SU-DHL-6 (cell line): ENCODE measurements around the gene SDCCAG8.
A peak's percentile ranks its signal among the peaks of the same experiment; 100 is the strongest.

Experiments
- H2AFZ ChIP-seq: fragments of 200-600 bp; sonication (generic); 2 replicates; pipeline ENCODE4 v1.6.1; 2014; ENCODE audit warnings: low read depth, mild to moderate bottlenecking, moderate library complexity, mixed read lengths, antibody characterized with exemption, low read length; ENCODE audit not compliant: severe bottlenecking
- H3F3A ChIP-seq: fragments of 200-600 bp; shearing (Covaris generic); 2 replicates; pipeline ENCODE4 v1.6.0; 2016; ENCODE audit warnings: antibody characterized with exemption, mild to moderate bottlenecking; ENCODE audit not compliant: insufficient read depth
- H3K27ac ChIP-seq: fragments of 200-600 bp; sonication (generic); 2 replicates; pipeline ENCODE4 v1.5.1; 2016; ENCODE audit warnings: low read depth, mild to moderate bottlenecking, low read length, moderate library complexity, mixed read lengths
- H3K27me3 ChIP-seq: fragments of 200-600 bp; sonication (generic), shearing (Covaris generic); 2 replicates; pipeline ENCODE4 v1.6.0; 2014; ENCODE audit warnings: mild to moderate bottlenecking, low read length
- H3K36me3 ChIP-seq: fragments of 200-600 bp; sonication (generic); 2 replicates; pipeline ENCODE4 v1.6.1; 2014; ENCODE audit warnings: mild to moderate bottlenecking, low read length, mixed read lengths
- H3K4me2 ChIP-seq: fragments of 300-600, 200-600 bp; shearing (Covaris generic), sonication (generic); 2 replicates; pipeline ENCODE4 v1.6.0; 2014; ENCODE audit warnings: low read length, low read depth, mild to moderate bottlenecking; ENCODE audit not compliant: poor library complexity, severe bottlenecking
- H3K4me3 ChIP-seq: fragments of 200-600 bp; sonication (generic); 2 replicates; pipeline ENCODE4 v1.5.1; 2014; ENCODE audit warnings: antibody characterized with exemption, low read length, mild to moderate bottlenecking, mixed read lengths; ENCODE audit not compliant: insufficient read depth, poor library complexity, severe bottlenecking
- H3K79me2 ChIP-seq: fragments of 200-600 bp; sonication (generic); 2 replicates; pipeline ENCODE4 v1.6.1; 2014; ENCODE audit warnings: mild to moderate bottlenecking, low read length, moderate library complexity; ENCODE audit not compliant: insufficient read depth
- H3K9ac ChIP-seq: fragments of 200-600 bp; sonication (generic); 2 replicates; pipeline ENCODE4 v1.7.0; 2014; ENCODE audit warnings: mild to moderate bottlenecking, low read length
- H3K9me2 ChIP-seq: fragments of 200-600 bp; sonication (generic); replicated peaks from 2 replicates; pipeline ENCODE4 v1.6.1; 2014; ENCODE audit warnings: low read length; ENCODE audit not compliant: insufficient read depth
- H3K9me3 ChIP-seq: fragments of 200-600 bp; sonication (generic); 2 replicates; pipeline ENCODE4 v1.6.1; 2014; ENCODE audit warnings: low read length, mixed read lengths; ENCODE audit not compliant: insufficient read depth
- H4K20me1 ChIP-seq: fragments of 200-600 bp; sonication (generic); 2 replicates; pipeline ENCODE4 v1.6.1; 2014; ENCODE audit warnings: low read depth, mild to moderate bottlenecking, antibody characterized with exemption, low read length, moderate library complexity, mixed read lengths
- CTCF ChIP-seq: fragments of 200-600 bp; sonication (generic); IDR thresholded peaks from one replicate; pipeline ENCODE4 v1.5.1; 2017; ENCODE audit warnings: antibody characterized with exemption, mild to moderate bottlenecking, low read length, moderate library complexity; ENCODE audit not compliant: insufficient read depth, poor library complexity, severe bottlenecking
- EZH2phosphoT487 ChIP-seq: fragments of 200-600 bp; sonication (generic), shearing (Covaris generic); conservative IDR thresholded peaks from 2 replicates; pipeline ENCODE4 v1.6.1; 2018; ENCODE audit warnings: mild to moderate bottlenecking, antibody characterized with exemption, low read length, moderate library complexity, mixed read lengths

The SDCCAG8 gene

GRCh38 chr1:243256590-243256989 lies 749 bp downstream of the SDCCAG8 start:
- H3K27me3 ChIP-seq: no peaks in the 10 kb centered on the region
- peaks cover 5% of the 10 kb centered on the region; the same call in 1 of the 2 replicates for H3F3A ChIP-seq
- peak overlapping the region; percentile 96 for H3K4me2 ChIP-seq
- peaks cover 64% of the 10 kb centered on the region for H3K79me2 ChIP-seq
- peaks cover 13% of the 10 kb centered on the region for H4K20me1 ChIP-seq
- H3K9me3 ChIP-seq: no peaks in the 10 kb centered on the region
- peak overlapping the region; percentile 70 for H3K9ac ChIP-seq
- no peak for TF ChIP-seq CTCF
- no peak for TF ChIP-seq EZH2phosphoT487
- no peaks in the 10 kb centered on the region for H3K36me3 ChIP-seq
- H3K9me2 ChIP-seq: no peaks in the 10 kb centered on the region
- H2AFZ ChIP-seq: no peak overlapping the region
- peak overlapping the region; percentile 87 for H3K4me3 ChIP-seq
- H3K27ac ChIP-seq: peak overlapping the region; percentile 57; the same call in 1 of the 2 replicates

- Histone ChIP-seq H3K9me3 (no peaks in the 10 kb centered on the region), H3F3A (no peaks in the 10 kb centered on the region; the same call in 1 of the 2 replicates), H3K9me2 (no peaks in the 10 kb centered on the region), H2AFZ (no peak overlapping the region), H3K4me3 (peak overlapping the region; percentile 87), H3K79me2 (peaks cover 58% of the 10 kb centered on the region), H3K27ac (no peak overlapping the region), H3K9ac (peak overlapping the region; percentile 70; the same call in 1 of the 2 replicates), H3K27me3 (no peaks in the 10 kb centered on the region), H4K20me1 (peaks cover 7% of the 10 kb centered on the region), H3K36me3 (no peaks in the 10 kb centered on the region), H3K4me2 (peak overlapping the region; percentile 96)
- TF ChIP-seq CTCF (no peak), EZH2phosphoT487 (no peak)
Observed at GRCh38 chr1:243257189-243257588, 1.3 kb downstream of the SDCCAG8 start.

- Histone ChIP-seq H3K36me3 (no peaks in the 10 kb centered on the region), H3K79me2 (peaks cover 43% of the 10 kb centered on the region), H3K9me2 (no peaks in the 10 kb centered on the region), H4K20me1 (no peaks in the 10 kb centered on the region), H3K9me3 (no peaks in the 10 kb centered on the region), H3K4me2 (no peak overlapping the region), H3K27me3 (no peaks in the 10 kb centered on the region), H3K4me3 (no peak overlapping the region), H3K27ac (no peak overlapping the region), H3F3A (no peaks in the 10 kb centered on the region; the same call in 1 of the 2 replicates), H3K9ac (no peak overlapping the region), H2AFZ (no peak overlapping the region)
- TF ChIP-seq EZH2phosphoT487 (no peak), CTCF (no peak)
Observed at GRCh38 chr1:243258731-243259130, 2.9 kb downstream of the SDCCAG8 start.
